A673 (cell line): ENCODE measurements around the gene TECPR2.

Experiments used
- CTCF ChIP-seq: fragments of 300-800, 200-600 bp; sonication (generic); conservative IDR thresholded peaks from 2 replicates; pipeline ENCODE4 v1.5.1; 2017; ENCODE audit warnings: low read depth, mild to moderate bottlenecking, antibody characterized with exemption, low read length, moderate library complexity, mixed read lengths
- EZH2 ChIP-seq: fragments of 200-600 bp; sonication (generic); IDR thresholded peaks from 2 replicates; pipeline ENCODE4 v1.6.1; 2017; ENCODE audit warnings: borderline replicate concordance, low read depth, mild to moderate bottlenecking, mixed read lengths, antibody characterized with exemption, low read length; ENCODE audit not compliant: poor library complexity, severe bottlenecking

GRCh38 chr14:102356280-102356679 is 6.5 kb upstream of the TECPR2 start:
- TF ChIP-seq CTCF: no peak
- TF ChIP-seq EZH2: no peak
